Subcutaneous adipose tissue (tissue), 4 donors: ENCODE data around the gene KIF1A. TPM values are rescaled to one million over a fixed set of nuclear protein-coding genes. Genes with fewer than 3 reads are reported as not detected.

Experiments used
- CTCF ChIP-seq: fragments of 450-650 bp; IDR thresholded peaks from one replicate; pipeline ENCODE4 v1.5.1; 2016; ENCODE audit warnings: low read depth, mild to moderate bottlenecking, control low read depth, antibody characterized with exemption, moderate library complexity
- total RNA-seq, 4 donors: library from RNA; depleted of rRNA; stranded (reverse); fragments of >200 nt; gene quantifications; one replicate each; pipeline ENCODE4 v1.1.0, GENCODE V29; 2016

The KIF1A gene
- total RNA-seq, 4 donors from 2014 or later = not detected

DNA sequence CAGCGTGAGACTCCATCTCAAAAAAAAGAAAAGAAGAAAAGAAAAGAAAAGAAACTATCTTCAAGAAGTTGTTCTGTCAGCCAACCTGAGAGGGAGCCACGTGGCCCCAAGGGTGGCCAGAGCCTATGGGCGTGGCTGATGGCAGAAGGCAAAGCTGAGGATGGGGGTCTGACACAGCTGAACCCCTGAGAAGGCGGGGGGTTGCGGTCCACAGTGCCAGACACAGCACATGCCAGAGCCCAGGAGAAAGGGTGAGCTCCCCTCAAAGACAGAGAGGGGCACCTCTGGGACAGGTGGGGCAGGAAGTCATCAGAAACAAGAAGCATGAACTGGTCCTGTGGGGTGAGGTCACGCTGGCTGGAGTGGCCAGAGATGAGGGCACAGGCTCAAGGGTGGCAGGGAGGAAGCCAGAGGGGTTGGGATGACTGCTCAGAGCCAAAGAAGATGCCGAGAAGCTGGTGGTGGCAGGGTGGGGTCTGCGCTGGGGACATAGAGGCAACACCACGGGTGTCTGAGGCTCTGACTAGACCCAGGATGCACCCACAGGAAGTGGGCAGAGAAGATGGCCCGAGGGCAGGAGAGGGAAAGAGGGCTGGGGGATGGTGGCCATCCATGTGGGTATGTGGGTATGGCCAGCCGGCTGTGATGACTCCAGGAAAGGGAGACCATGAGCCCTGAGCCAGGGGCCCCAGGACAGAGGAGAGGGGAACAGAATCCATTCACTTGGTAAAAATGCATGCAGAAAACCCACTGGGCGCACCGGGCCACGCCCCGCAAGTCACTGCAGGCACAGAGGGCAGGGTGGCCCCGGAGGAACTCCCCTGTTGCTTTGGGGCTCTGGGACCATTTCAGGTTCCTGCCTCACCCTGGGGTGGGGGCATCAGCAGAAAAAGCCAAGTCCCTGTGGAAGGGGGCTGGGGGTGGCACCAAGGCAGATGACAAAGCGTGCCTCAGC is 8.4 kb downstream of the KIF1A start:
- TF ChIP-seq CTCF = no peak

GRCh38 chr2:240810621-240811020 is 9.4 kb downstream of the KIF1A start:
- TF ChIP-seq CTCF = no peak

DNA sequence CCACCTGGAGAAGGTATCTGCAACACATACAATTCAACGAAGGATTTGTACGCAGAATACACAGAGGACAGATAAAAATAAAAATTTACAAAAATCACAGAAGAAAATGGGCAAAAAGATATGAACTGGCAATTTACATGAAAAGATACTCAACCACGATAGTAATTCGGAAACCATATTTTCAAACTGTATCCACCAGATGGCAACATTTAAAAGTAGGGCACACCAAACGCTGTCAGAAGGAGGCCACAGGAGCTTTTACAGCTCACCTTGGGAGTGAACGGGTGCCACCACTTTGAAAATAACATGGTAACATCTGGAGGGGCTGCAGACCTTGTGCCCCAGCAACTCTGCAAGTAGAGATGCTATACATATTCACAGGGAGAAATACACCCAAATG is 9.8 kb downstream of the KIF1A start:
- no peak for TF ChIP-seq CTCF

DNA sequence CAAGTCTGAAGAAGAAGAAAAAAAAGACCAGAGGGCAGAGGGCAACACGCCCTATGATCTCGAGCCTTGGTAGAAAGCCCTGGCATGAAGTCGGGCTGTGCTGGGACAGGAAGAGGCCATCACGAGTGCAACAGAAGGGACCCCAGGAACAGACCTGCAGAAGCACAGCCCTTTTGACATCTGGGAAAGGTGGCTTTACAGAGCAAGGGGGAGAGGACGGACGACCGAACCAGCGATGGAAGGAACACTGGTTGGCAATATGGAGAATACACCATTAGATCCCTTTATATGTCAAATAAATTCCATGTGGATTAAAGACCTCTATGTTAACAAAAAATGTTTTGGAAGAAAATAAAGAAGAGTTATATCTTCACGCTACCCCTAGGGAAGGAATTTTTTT is 10.7 kb downstream of the KIF1A start:
- no peak for TF ChIP-seq CTCF

GRCh38 chr2:240806459-240806858 is 13.6 kb downstream of the KIF1A start:
- TF ChIP-seq CTCF = no peak

DNA sequence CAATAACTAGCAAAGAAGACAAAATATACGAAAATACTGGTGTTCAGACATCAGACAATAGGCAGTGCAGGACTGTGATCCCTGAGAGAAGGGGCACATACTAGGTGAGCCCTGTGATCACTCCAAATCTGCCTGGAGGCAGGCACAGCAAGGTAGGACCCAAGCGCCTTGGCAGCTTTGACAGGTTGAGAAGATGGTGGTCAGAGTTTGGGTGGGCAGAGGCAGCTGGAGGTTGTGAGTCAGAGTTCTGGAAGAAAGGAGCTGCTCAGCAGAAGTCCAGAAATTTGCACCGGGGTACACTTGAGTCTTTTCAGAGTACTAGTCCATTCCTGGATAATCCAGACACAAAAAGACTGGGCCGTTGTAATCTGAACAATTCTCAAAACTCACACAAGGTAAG is 14.0 kb downstream of the KIF1A start:
- TF ChIP-seq CTCF = no peak

DNA sequence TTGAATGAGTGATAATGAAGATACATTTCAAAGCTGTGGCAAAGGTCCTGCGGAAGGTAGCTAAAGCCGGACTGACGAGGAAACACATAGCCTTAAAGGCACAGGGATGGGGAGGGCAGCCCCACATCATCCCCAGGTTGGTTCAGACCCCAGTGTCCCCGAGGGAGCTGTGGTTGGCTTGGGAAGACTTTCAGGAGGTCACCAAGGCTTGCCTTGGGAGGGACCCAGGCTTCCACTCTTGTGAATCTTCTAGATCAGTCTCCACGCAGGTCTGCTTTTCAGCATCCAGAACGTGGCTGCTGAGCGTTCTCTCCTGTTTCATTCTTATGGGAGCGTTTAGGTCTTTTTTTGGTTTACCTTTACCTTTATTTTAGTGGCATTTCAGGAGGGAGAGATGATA is 16.8 kb downstream of the KIF1A start:
- no peak for TF ChIP-seq CTCF
